Vagina (tissue), 2 donors: ENCODE results near the gene UBE2G2.

Experiments
- CTCF ChIP-seq, 3 experiments: fragments of 450-650 bp in 2 of 3; fragments of 200-600 bp in 1 of 3; sonication (generic) in 1 of 3; IDR thresholded peaks; one replicate each; pipeline ENCODE4 v1.5.1; 2017 to 2019; ENCODE audit warnings: antibody characterized with exemption in 3 of 3, mild to moderate bottlenecking in 2 of 3, moderate library complexity in 2 of 3
- POLR2A ChIP-seq, 2 donors: fragments of 450-650 bp; IDR thresholded peaks; one replicate each; pipeline ENCODE4 v1.6.1; 2017; ENCODE audit warnings: antibody characterized with exemption in 2 of 2, mild to moderate bottlenecking in 2 of 2, moderate library complexity in 2 of 2
- POLR2AphosphoS5 ChIP-seq, 2 donors: sonication (generic); formaldehyde crosslinking; IDR thresholded peaks; one replicate each; pipeline ENCODE4 v1.9.0; 2017; ENCODE audit warnings: antibody characterized with exemption in 2 of 2, mild to moderate bottlenecking in 2 of 2, low read depth in 1 of 2; ENCODE audit not compliant: insufficient read depth in 1 of 2

GRCh38 chr21:44801468-44802395 is at the start of gene UBE2G2:
- peak; percentile 54 to 69 for TF ChIP-seq POLR2AphosphoS5 (IDR thresholded peaks at IDR 0.05; ENCODE audit: insufficient read depth in 1 of 2, low read depth in 1 of 2)
- TF ChIP-seq POLR2A (IDR thresholded peaks at IDR 0.05), result peak in 1 of 2 donors; percentile 27
- peak in 1 of 3 experiments; percentile 9 for TF ChIP-seq CTCF (IDR thresholded peaks at IDR 0.05)
